Ovary (tissue), 9 donors: Measurements from ENCODE around the gene SEL1L3. TPM values are rescaled to one million over a fixed set of nuclear protein-coding genes. Genes with fewer than 3 reads are reported as not detected.

Experiments used
- DNase-seq, 5 donors: peaks; one replicate each; pipeline ENCODE4 v3.0.0-alpha.2; 2019 to 2020
- H3K27ac ChIP-seq, 2 donors: fragments of 200-600 bp; one replicate each; pipeline versions ENCODE4 v1.5.1 to v1.8.0; 2019 to 2022
- H3K27me3 ChIP-seq: fragments of 200-600 bp; one replicate; pipeline ENCODE4 v1.8.0; 2022
- H3K36me3 ChIP-seq: fragments of 200-600 bp; sonication (generic); one replicate; pipeline ENCODE4 v1.5.1; 2019
- H3K4me1 ChIP-seq: one replicate; pipeline ENCODE4 v1.8.1; 2013; ENCODE audit warnings: mild to moderate bottlenecking, moderate library complexity; ENCODE audit not compliant: insufficient read depth
- H3K4me3 ChIP-seq: fragments of 200-600 bp; sonication (generic); one replicate; pipeline ENCODE4 v1.5.1; 2017
- H3K9me3 ChIP-seq, 2 donors: fragments of 200-600 bp in 1 of 2; sonication (generic) in 1 of 2; one replicate each; pipeline versions ENCODE4 v1.5.1 to v1.8.1; 2013 to 2019; ENCODE audit warnings: mild to moderate bottlenecking in 1 of 2, moderate library complexity in 1 of 2
- CTCF ChIP-seq, 3 donors: fragments of 450-650 bp in 2 of 3; fragments of 200-600 bp in 1 of 3; IDR thresholded peaks; one replicate each; pipeline versions ENCODE4 v1.5.1 to v1.8.0; 2016 to 2022; ENCODE audit warnings: antibody characterized with exemption in 3 of 3, mild to moderate bottlenecking in 1 of 3
- EP300 ChIP-seq: sonication (generic); formaldehyde crosslinking; IDR thresholded peaks from one replicate; pipeline ENCODE4 v1.6.1; 2017; ENCODE audit warnings: antibody characterized with exemption
- POLR2A ChIP-seq: fragments of 450-650 bp; IDR thresholded peaks from one replicate; pipeline ENCODE4 v1.6.1; 2017; ENCODE audit warnings: antibody characterized with exemption, mild to moderate bottlenecking, moderate library complexity
- WGBS, 3 donors: extraction: QIAGEN DNeasy Blood & Tissue Kit in 1 of 3; methylation state at CpG; one replicate each; pipeline versions ENCODE4 v1.1.5 to v1.1.7; 2013 to 2017; 5-methylcytosine and 5-hydroxymethylcytosine counted together
- intact Hi-C, 4 donors: fragments of 100-400 bp; cut with DNase I; formaldehyde crosslinking; loops; one replicate each; pipeline versions ENCODE4 v1.11.0 to v1.15.1; 2022 to 2023
- polyA plus RNA-seq, 2 donors: library from polyadenylated mRNA; stranded (reverse); fragments of 200-250 nt in 1 of 2; fragments of 350-450 nt in 1 of 2; fragmentation: Illumina TruSeq in 1 of 2; extraction: RNeasy Lipid Tissue Mini Kit (QIAGEN cat#74804) in 1 of 2; gene quantifications; one replicate each; pipeline ENCODE4 v1.2.3, GENCODE V29; 2013 to 2014
- total RNA-seq, 7 donors: library from RNA; depleted of rRNA in 2 of 7; stranded (reverse); fragments of >200 nt in 2 of 7; fragmentation: NEBNext Ultra II Directional in 3 of 7; extraction: Animal tissue kit (Norgen Biotek cat#: 25700) in 3 of 7; gene quantifications; one replicate each; pipeline versions ENCODE4 v1.1.0 to v1.2.4, GENCODE V29; 2016 to 2023
- donor health status: DM: no; HTN: no; CAD: no; lungs with moderate emphysema.
- donor health status: DM: no; HTN: no; CAD: no.
- donor health status: Bipolar disorder and iron deficiency.
- donor health status: DM: yes; HTN: yes; CAD: no.
- donor health status: DM: no; HTN: no; CAD: no.
- donor health status: DM: yes; HTN: yes; CAD: no.

SEL1L3 gene
- total and polyA plus RNA-seq, 9 donors = 4.4 to 27.7 (median 8.3) TPM

GRCh38 chr4:25759101-25759500 is 103.7 kb downstream of the SEL1L3 start:
- H3K36me3 ChIP-seq = no peaks in the 10 kb centered on the region
- WGBS, 3 donors = 88 to 95% (median 94%) methylated on average over 8 of the region's 8 CpGs
- no peaks in the 10 kb centered on the region for H3K4me1 ChIP-seq
- TF ChIP-seq EP300 = no peak
- TF ChIP-seq CTCF (IDR thresholded peaks at IDR 0.05) = no peak
- TF ChIP-seq POLR2A = no peak
- H3K27ac ChIP-seq = no peak overlapping the region
- intact Hi-C loops = no loop called here
- H3K27me3 ChIP-seq = no peaks in the 10 kb centered on the region
- no peak overlapping the region for H3K4me3 ChIP-seq
- no peaks in the 10 kb centered on the region for H3K9me3 ChIP-seq
- no peak for DNase-seq

- Histone ChIP-seq H3K4me3 (no peak overlapping the region), H3K27ac (no peak overlapping the region), H3K9me3 (no peaks in the 10 kb centered on the region), H3K36me3 (no peaks in the 10 kb centered on the region), H3K27me3 (no peaks in the 10 kb centered on the region), H3K4me1 (no peaks in the 10 kb centered on the region)
- 93 to 96% (median 95%) methylated on average over 8 of the region's 8 CpGs for WGBS, 3 donors
- TF ChIP-seq POLR2A (no peak), CTCF (IDR thresholded peaks at IDR 0.05) (no peak), EP300 (no peak)
- intact Hi-C loops = no loop called here
- DNase-seq = no peak
These were observed 105.3 kb downstream of the SEL1L3 start for GRCh38 chr4:25757452-25757851.

GRCh38 chr4:25756503-25756902 is 106.3 kb downstream of the SEL1L3 start:
- no peaks in the 10 kb centered on the region for H3K36me3 ChIP-seq
- no peak for DNase-seq
- no peaks in the 10 kb centered on the region for H3K9me3 ChIP-seq
- no peak for TF ChIP-seq POLR2A
- no peak for TF ChIP-seq CTCF (IDR thresholded peaks at IDR 0.05)
- no peak for TF ChIP-seq EP300
- no peaks in the 10 kb centered on the region for H3K4me1 ChIP-seq
- no peak overlapping the region for H3K27ac ChIP-seq
- no peaks in the 10 kb centered on the region for H3K27me3 ChIP-seq
- H3K4me3 ChIP-seq = no peak overlapping the region
- intact Hi-C loops = no loop called here
- WGBS, 3 donors = 71 to 77% (median 72%) methylated on average over 5 of the region's 5 CpGs

GRCh38 chr4:25755911-25756310 is 106.9 kb downstream of the SEL1L3 start:
- H3K27me3 ChIP-seq = no peaks in the 10 kb centered on the region
- H3K4me1 ChIP-seq = no peaks in the 10 kb centered on the region
- no peaks in the 10 kb centered on the region for H3K9me3 ChIP-seq
- TF ChIP-seq POLR2A (no peak), EP300 (no peak), CTCF (IDR thresholded peaks at IDR 0.05) (no peak)
- no peaks in the 10 kb centered on the region for H3K36me3 ChIP-seq
- DNase-seq = no peak
- WGBS, 3 donors = 88 to 91% (median 90%) methylated on average over 9 of the region's 9 CpGs
- intact Hi-C loops = no loop called here
- H3K27ac ChIP-seq = no peak overlapping the region
- H3K4me3 ChIP-seq = no peak overlapping the region

GRCh38 chr4:25753239-25753638 is 109.5 kb downstream of the SEL1L3 start:
- no peaks in the 10 kb centered on the region for H3K36me3 ChIP-seq
- H3K9me3 ChIP-seq = no peaks in the 10 kb centered on the region
- H3K4me3 ChIP-seq = no peak overlapping the region
- no peaks in the 10 kb centered on the region for H3K27me3 ChIP-seq
- intact Hi-C loops = no loop called here
- TF ChIP-seq POLR2A (no peak), CTCF (IDR thresholded peaks at IDR 0.05) (no peak), EP300 (no peak)
- no peaks in the 10 kb centered on the region for H3K4me1 ChIP-seq
- no peak overlapping the region for H3K27ac ChIP-seq
- 94 to 95% (median 95%) methylated on average over 5 of the region's 5 CpGs for WGBS, 3 donors
- DNase-seq = no peak
